NCI-H146 treated with DMSO at 0.1 percent for 48 hours (cell line): ENCODE results near the gene MDM1.

Experiments used
- DNase-seq: peaks from one replicate; lab custom pipeline; 2025; ENCODE audit not compliant: unreplicated experiment; lab: John Stamatoyannopoulos, UW

Gene MDM1

GRCh38 chr12:68321140-68321539 is 11.0 kb downstream of the MDM1 start:
- no peak for DNase-seq

- DNase-seq: no peak
Observed at GRCh38 chr12:68319988-68320623, 12.1 kb downstream of the MDM1 start.

- peak; percentile 26 for DNase-seq
Observed at GRCh38 chr12:68317047-68317667, 15.0 kb downstream of the MDM1 start.

DNA sequence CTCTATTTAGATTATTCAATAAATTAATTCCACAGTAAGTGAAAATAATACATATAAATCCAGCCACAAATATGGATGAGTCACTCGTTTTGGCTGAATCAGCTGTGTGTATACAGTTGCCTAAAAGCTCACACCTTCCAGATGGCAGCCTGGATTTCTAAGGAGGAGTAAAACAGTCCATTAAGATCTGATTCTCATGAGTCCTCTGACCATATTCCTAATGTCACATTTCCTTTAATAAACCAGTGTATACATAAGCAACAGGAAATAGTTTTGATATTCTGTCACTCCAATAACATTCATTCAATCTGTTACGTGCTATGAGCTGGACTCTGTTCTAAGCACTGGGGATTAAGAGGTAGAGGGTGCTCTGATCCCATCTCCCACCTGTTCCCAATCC is 21.8 kb downstream of the MDM1 start:
- no peak for DNase-seq

DNA sequence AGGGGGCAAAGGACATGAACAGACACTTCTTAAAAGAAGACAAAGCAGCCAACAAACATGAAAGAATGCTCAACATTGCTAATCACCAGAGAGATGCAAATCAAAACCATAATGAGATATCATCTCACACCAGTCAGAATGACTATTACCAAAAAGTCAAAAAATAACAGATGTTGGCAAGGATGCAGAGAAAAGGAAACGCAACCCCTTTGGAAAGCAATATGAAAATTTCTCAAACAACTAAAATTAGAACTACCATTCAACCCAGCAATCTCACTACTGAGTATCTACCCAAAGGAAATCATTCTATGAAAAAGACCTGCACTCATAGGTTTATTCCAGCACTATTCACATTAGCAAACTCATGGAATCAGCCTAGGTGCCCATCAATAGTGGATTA is 25.6 kb downstream of the MDM1 start:
- no peak for DNase-seq

DNA sequence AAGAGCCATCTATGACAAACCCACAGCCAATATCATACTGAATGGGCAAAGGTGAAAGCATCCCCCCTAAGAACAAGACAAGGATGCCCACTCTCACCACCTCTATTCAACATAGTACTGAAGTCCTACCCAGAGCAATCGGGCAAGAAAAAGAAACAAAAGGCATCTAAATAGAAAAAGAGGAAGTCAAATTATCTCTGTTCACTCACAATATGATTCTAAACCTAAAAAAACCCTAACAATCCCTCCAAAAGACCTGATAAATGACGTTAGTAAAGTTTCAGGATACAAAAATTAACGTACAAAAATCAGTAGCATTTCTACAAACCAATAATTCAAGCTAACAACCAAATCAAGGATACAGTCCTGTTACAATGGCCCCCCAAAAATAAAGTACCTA is 26.9 kb downstream of the MDM1 start:
- no peak for DNase-seq

DNA sequence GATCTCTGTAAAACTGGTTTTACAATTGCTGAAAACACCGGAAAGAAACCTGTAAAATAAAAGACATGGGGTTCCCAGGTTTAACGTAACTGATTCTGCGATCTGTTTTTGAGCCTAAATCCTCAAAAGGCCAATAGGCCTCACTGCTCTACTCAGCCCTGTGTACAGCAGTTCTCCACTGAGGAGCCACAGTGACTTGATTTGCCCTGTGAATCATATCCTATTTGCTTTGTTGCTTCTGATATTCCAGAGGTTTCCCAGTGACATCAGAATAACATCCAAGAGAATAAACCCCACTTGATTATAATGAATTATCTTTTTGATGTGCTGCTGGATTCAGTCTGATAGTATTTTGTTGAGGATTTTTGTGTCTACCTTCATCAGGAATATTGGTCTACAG is 27.5 kb downstream of the MDM1 start:
- no peak for DNase-seq

GRCh38 chr12:68303850-68304249 is 28.3 kb downstream of the MDM1 start:
- DNase-seq: no peak

GRCh38 chr12:68297929-68298328 is 34.2 kb downstream of the MDM1 start:
- no peak for DNase-seq

DNA sequence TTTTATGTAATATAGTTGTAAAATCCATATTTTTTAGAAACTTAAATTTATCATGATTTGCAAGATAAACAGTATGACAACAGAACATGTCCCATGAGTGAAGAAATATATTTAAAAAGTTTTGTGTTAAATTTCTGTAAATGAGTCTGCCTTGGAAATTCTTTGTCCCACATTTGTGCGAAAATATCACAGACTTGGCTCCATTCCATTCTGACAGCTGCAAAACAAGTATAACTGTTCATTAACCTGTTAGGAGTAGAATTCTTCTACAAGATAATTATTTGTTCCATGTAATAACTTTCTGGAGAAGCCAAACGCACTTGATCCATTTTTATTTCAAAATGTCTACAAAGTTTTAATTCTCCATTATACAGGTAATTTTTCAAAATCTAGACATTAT is 37.9 kb downstream of the MDM1 start:
- no peak for DNase-seq

GRCh38 chr12:68293347-68293746 is 38.8 kb downstream of the MDM1 start:
- DNase-seq: no peak

GRCh38 chr12:68292151-68292943 is 39.8 kb downstream of the MDM1 start:
- no peak for DNase-seq

GRCh38 chr12:68291396-68292036 is 40.6 kb downstream of the MDM1 start:
- no peak for DNase-seq

DNA sequence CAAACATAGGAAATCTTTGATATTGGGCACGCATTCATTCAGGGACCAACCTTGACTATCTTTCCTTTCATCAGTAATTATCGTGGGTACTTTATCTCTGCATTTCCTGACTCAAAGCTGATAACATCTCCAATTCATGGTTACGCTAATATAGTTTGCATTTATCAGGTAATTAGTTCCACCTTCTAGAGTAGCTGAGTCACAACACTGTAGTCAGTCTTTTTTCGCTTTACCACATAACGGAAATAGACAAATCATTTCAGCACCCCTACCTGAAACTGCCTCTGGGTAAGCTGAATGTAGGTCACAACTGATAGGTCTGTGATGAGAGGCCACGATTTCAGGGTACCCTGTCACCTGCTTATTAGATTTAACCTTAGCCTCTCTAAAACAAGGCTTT is 42.0 kb downstream of the MDM1 start:
- DNase-seq: no peak

DNA sequence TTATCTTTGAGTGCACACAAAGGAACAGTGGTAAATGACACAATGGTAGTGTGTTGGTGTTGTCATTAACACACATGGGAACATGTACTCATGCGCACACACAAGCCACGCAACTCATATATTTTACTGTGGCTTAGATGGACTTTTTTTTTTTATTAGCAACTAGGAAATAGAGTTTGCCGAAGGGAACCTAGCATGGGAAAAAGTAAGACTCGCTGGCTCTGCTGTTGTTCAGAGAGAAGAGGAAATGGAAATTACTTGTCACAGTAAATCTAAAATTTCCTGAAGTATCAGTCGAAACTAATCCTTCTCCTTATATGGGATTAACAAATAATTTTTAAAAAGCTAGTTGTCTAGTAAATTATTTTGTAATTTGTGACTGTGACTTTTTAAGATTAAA is 45.1 kb downstream of the MDM1 start:
- no peak for DNase-seq

GRCh38 chr12:68286396-68286795 is 45.8 kb downstream of the MDM1 start:
- DNase-seq: no peak

GRCh38 chr12:68285541-68285940 is 46.6 kb downstream of the MDM1 start:
- DNase-seq: no peak

DNA sequence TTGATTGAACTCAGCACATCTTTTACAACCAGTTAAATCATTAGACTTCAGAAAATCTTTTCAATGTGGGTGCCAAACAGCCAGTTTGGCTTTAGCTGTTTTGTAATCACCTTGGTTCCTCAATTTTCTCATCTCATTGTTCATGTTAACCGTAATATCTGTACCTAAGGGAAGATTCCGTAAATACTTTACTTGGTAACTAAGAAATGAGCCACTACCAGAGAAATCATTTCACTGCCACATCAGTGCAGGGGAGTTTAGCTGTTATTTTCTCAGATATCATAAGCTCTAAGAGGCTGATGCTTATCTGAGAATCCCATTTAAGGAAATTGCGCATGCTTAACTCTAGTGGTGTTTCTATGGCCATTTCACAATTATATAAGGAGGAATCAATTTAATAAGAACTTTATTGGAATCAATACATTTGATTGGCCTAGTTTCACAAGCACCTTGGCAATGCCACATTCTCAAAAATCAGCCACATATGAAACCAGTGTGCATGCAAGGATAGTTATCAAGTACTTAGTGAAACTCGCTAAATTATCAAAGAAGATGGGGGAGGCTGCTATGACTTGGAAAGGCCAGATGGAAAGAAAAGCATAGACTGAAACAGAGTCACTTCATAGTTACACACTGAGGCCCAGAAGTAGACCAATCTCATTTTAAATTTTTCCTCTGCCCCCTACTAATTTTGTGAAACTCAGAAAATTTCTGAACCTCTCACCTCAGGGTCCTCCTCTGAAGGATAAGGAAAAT is 50.7 kb downstream of the MDM1 start:
- no peak for DNase-seq

- DNase-seq: no peak
Observed at GRCh38 chr12:68280240-68280639, 51.9 kb downstream of the MDM1 start.

DNA sequence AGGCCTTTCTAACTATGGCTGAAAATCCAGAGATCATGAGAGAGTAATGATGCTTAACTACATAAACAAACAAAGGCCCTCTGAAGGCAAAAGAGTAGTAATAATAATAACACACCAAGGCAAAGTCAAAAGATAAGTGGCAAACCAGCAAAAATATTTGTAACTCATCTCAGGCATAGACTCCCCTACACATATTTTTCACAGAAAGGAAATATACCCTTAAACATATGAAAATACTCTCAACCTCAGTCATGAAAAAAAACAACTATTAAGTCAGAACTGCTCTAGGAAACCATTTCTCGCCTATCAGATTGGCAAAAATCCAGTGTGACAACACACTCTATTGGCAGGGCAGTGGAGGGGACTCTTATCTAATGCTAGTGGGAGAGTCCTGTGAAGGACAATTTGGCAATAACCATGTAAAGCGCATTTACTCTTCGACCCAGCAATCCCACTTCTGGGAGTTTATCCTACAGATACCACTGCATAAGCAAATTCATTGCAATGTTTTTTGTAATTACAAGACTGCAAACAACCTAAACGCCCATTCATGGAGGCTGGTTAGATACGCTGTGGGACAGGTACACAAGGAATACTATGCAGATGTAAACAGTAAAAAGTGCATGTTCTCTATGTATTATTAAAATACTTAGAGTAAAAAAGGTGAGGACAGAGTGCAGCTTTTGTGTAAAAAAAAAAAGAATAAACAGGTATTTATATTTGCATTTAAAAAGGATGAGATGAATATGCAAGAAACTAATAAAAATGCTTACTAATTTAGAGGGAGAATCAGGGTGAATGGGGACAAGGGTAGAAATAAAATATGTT is 52.7 kb downstream of the MDM1 start:
- no peak for DNase-seq
